ENCODE data around the gene SNRNP35. TPM values are rescaled to one million over a fixed set of nuclear protein-coding genes. Genes with fewer than 3 reads are reported as not detected.

SNRNP35 gene
- total RNA-seq, 2 experiments from 2014 or later: 26.2 to 28.6 TPM

- ATAC-seq (ENCODE audit: poor library complexity) (no peak), DNase-seq (no peak)
- Histone ChIP-seq H3K4me3 (ENCODE audit: low read length) (no peak overlapping the region), H3K27me3 (ENCODE audit: control insufficient read depth in 1 of 2, insufficient read depth in 2 of 2, low read length in 2 of 2) (no peaks in the 10 kb centered on the region), H3K27ac (ENCODE audit: low read depth in 1 of 2, low read length in 2 of 2) (no peak overlapping the region), H3K4me1 (ENCODE audit: insufficient read depth, low read length) (peaks cover 25% of the 10 kb centered on the region), H3K9me3 (ENCODE audit: control insufficient read depth in 1 of 2, insufficient read depth in 1 of 2, low read length in 2 of 2) (no peaks in the 10 kb centered on the region), H3K36me3 (ENCODE audit: insufficient read depth, low read length) (peaks cover 35% of the 10 kb centered on the region)
- TF ChIP-seq CTCF (IDR thresholded peaks at IDR 0.05): no peak
- Mint-ChIP-seq H3K4me1 (ENCODE audit: low read depth) (peaks cover 26% of the 10 kb centered on the region), H3K27me3 (no peaks in the 10 kb centered on the region), H3K4me3 (no peak overlapping the region), H3K27ac (no peak overlapping the region), H3K9me3 (no peaks in the 10 kb centered on the region), H3K36me3 (ENCODE audit: low read depth) (peaks cover 53% of the 10 kb centered on the region)
- ChIA-PET POLR2A (no interaction called here), CTCF (no interaction called here)
- intact Hi-C loops (cut with DNase I, micrococcal nuclease): loop anchor here in 1 of 2 experiments (5.0 kb wide), 1 partner anchor 33 kb away; no protein-coding TSS in a partner anchor
Measured at GRCh38 chr12:123465084-123465483, 7.1 kb downstream of the SNRNP35 start.

GRCh38 chr12:123468786-123469185 lies 10.8 kb downstream of the SNRNP35 start:
- POLR2A ChIA-PET: no interaction called here
- Histone ChIP-seq H3K4me1 (ENCODE audit: insufficient read depth, low read length) (peaks cover 4% of the 10 kb centered on the region), H3K27me3 (ENCODE audit: control insufficient read depth in 1 of 2, insufficient read depth in 2 of 2, low read length in 2 of 2) (no peaks in the 10 kb centered on the region), H3K4me3 (ENCODE audit: low read length) (no peak overlapping the region), H3K9me3 (ENCODE audit: control insufficient read depth in 1 of 2, insufficient read depth in 1 of 2, low read length in 2 of 2) (no peaks in the 10 kb centered on the region), H3K36me3 (ENCODE audit: insufficient read depth, low read length) (peaks cover 50% of the 10 kb centered on the region), H3K27ac (ENCODE audit: low read depth in 1 of 2, low read length in 2 of 2) (no peak overlapping the region)
- H3K9me3 Mint-ChIP-seq: no peaks in the 10 kb centered on the region
- TF ChIP-seq CTCF (IDR thresholded peaks at IDR 0.05): peak; percentile 34
- H3K4me1 Mint-ChIP-seq (ENCODE audit: low read depth): peaks cover 10% of the 10 kb centered on the region
- no peaks in the 10 kb centered on the region for H3K27me3 Mint-ChIP-seq
- H3K27ac Mint-ChIP-seq: no peak overlapping the region
- H3K36me3 Mint-ChIP-seq (ENCODE audit: low read depth): peaks cover 53% of the 10 kb centered on the region
- CTCF ChIA-PET: interaction anchor here (0.6 to 1.3 kb wide), 4 partner anchors 10 to 104 kb away, joined by 3 to 7 read pairs (median 4); partner anchors contain the start of genes SBNO1 and SNRNP35
- ATAC-seq (ENCODE audit: poor library complexity) (peak; percentile 74), DNase-seq (peak in 3 of 14 experiments; percentile 54 to 65 (median 56))
- intact Hi-C loops (cut with DNase I, micrococcal nuclease): loop anchor here in 1 of 2 experiments (5.0 kb wide), 1 partner anchor 36 kb away; no protein-coding TSS in a partner anchor
- no peak overlapping the region for H3K4me3 Mint-ChIP-seq

- no peaks in the 10 kb centered on the region for H3K9me3 Mint-ChIP-seq
- H3K27me3 Mint-ChIP-seq: no peaks in the 10 kb centered on the region
- ChIA-PET CTCF (no interaction called here), POLR2A (no interaction called here)
- no peak for ATAC-seq (ENCODE audit: poor library complexity)
- Histone ChIP-seq H3K4me1 (ENCODE audit: insufficient read depth, low read length) (peaks cover 12% of the 10 kb centered on the region), H3K36me3 (ENCODE audit: insufficient read depth, low read length) (peaks cover 46% of the 10 kb centered on the region), H3K9me3 (ENCODE audit: control insufficient read depth in 1 of 2, insufficient read depth in 1 of 2, low read length in 2 of 2) (no peaks in the 10 kb centered on the region), H3K27ac (ENCODE audit: low read depth in 1 of 2, low read length in 2 of 2) (no peak overlapping the region), H3K4me3 (ENCODE audit: low read length) (no peak overlapping the region), H3K27me3 (ENCODE audit: control insufficient read depth in 1 of 2, insufficient read depth in 2 of 2, low read length in 2 of 2) (no peaks in the 10 kb centered on the region)
- intact Hi-C loops (cut with DNase I, micrococcal nuclease): loop anchor here in 1 of 2 experiments (5.0 kb wide), 1 partner anchor 38 kb away; no protein-coding TSS in a partner anchor
- TF ChIP-seq CTCF (IDR thresholded peaks at IDR 0.05): no peak
- no peak overlapping the region for H3K27ac Mint-ChIP-seq
- H3K4me1 Mint-ChIP-seq (ENCODE audit: low read depth): peaks cover 15% of the 10 kb centered on the region
- peaks cover 49% of the 10 kb centered on the region for H3K36me3 Mint-ChIP-seq (ENCODE audit: low read depth)
- no peak overlapping the region for H3K4me3 Mint-ChIP-seq
- no peak for DNase-seq
Measured at GRCh38 chr12:123469978-123470377, 12.0 kb downstream of the SNRNP35 start.

Data from CD4-positive, alpha-beta T cell (primary cell).